H1 (cell line): ENCODE results near the gene RWDD1. TPM values are rescaled to one million over a fixed set of nuclear protein-coding genes. Genes with fewer than 3 reads are reported as not detected.

Experiments
- CHD2 ChIP-seq: IDR thresholded peaks from 2 replicates; pipeline ENCODE4 v1.6.1; 2012; ENCODE audit warnings: low read length, improper control_type of control experiment
- EZH2 ChIP-seq: fragments of 200-600 bp; sonication (generic); IDR thresholded peaks from 2 replicates; pipeline ENCODE4 v1.7.1; 2012; ENCODE audit warnings: low read depth, mild to moderate bottlenecking, moderate library complexity, low read length, inconsistent platforms; ENCODE audit not compliant: severe bottlenecking
- POLR2AphosphoS5 ChIP-seq: IDR thresholded peaks from 2 replicates; pipeline ENCODE4 v1.6.1; 2011; ENCODE audit warnings: low read depth, low read length
- RAD21 ChIP-seq, 2 experiments: IDR thresholded peaks in 1 of 2; conservative IDR thresholded peaks in 1 of 2; 2 replicates each; pipeline ENCODE4 v1.6.1; 2011; ENCODE audit warnings: low read depth in 2 of 2, low read length in 2 of 2, improper control_type of control experiment in 1 of 2, inconsistent platforms in 1 of 2, mild to moderate bottlenecking in 1 of 2, moderate library complexity in 1 of 2
- polyA plus RNA-seq, 7 experiments: library from polyadenylated mRNA; depleted of rRNA in 3 of 7; stranded (reverse) in 5 of 7; unstranded in 2 of 7; fragments of >200 nt in 5 of 7; fragments of 200-250 nt in 2 of 7; gene quantifications; 1 replicate in 5 of 7; 2 replicates in 1 of 7; 4 replicates in 1 of 7; pipeline versions ENCODE4 v1.2.1 to v1.2.3, GENCODE V29; 2011 to 2013; ENCODE audit warnings: missing spikeins in 2 of 7, mixed read lengths in 2 of 7
- total RNA-seq: library from RNA; stranded (reverse); fragmentation: NEBNext Ultra II Directional; extraction: Animal tissue kit (Norgen Biotek cat#: 25700); gene quantifications from 2 replicates; pipeline ENCODE4 v1.2.1, GENCODE V29; 2021
- TF ChIP-seq, protein P1 (sequence below), 3 experiments: IDR thresholded peaks; 1 replicate in 2 of 3; 2 replicates in 1 of 3; pipeline versions ENCODE4 v1.5.1 to v1.6.1; 2011; ENCODE audit warnings: low read length in 3 of 3, mild to moderate bottlenecking in 3 of 3, inconsistent platforms in 2 of 3, low read depth in 1 of 3, moderate library complexity in 1 of 3; ENCODE audit not compliant: insufficient read depth in 1 of 3; ENCODE audit errors: control extremely low read depth in 1 of 3

The RWDD1 gene
- total and polyA plus RNA-seq, 2 of the 8 experiments (the other 6 are each of a cell fraction or from before 2014, with no cell fraction given), result 19.5 to 35.2 TPM

DNA sequence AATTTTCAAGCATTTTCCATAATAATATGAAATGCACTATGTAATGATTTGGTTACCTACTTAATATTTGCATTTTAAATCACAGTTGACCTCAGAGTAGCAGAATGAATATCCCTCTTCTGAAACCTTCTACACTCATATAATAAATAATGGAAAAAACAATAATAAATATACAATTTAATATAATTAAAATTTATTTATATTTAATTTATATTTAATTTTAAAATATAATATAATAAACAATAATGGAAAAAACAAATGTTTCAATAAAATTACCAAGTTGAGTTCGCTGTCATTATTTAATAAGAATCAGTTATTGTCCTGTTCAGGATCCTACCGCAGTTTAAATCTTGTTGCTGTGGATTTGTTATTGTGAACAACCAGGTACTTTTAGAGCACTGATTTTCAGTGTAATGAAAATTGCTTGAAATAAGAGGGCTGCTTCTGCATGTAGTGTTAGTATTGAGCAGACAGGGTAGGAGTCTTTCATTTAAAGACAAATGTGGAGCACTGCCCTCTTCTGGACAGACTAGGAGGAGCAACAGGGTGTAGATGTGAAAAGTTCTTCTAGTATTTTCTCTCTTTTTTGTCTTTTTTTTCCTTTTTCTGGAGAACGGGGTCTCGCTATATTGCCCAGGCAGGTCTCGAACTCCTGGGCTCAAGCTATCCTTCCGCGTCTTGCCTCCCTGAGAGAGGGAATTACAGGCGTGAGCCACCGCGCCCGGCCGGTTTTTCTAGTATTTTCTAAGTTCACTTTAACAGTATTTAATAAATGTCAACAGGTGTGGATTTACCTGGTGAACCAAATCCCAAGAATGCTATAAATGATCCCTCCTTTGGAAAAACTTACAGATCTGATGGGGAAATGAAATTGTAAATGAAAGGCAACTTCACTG, 39.4 kb upstream of the RWDD1 start (continued):
- TF ChIP-seq RAD21 (IDR thresholded peaks at IDR 0.05 in 1 of 2, conservative IDR thresholded peaks at IDR 0.05 in 1 of 2; ENCODE audit: low read depth in 2 of 2, low read length in 2 of 2) (peak; percentile 66 to 74), POLR2AphosphoS5 (no peak), CHD2 (no peak), EZH2 (no peak)
- TF ChIP-seq, protein P1, sequence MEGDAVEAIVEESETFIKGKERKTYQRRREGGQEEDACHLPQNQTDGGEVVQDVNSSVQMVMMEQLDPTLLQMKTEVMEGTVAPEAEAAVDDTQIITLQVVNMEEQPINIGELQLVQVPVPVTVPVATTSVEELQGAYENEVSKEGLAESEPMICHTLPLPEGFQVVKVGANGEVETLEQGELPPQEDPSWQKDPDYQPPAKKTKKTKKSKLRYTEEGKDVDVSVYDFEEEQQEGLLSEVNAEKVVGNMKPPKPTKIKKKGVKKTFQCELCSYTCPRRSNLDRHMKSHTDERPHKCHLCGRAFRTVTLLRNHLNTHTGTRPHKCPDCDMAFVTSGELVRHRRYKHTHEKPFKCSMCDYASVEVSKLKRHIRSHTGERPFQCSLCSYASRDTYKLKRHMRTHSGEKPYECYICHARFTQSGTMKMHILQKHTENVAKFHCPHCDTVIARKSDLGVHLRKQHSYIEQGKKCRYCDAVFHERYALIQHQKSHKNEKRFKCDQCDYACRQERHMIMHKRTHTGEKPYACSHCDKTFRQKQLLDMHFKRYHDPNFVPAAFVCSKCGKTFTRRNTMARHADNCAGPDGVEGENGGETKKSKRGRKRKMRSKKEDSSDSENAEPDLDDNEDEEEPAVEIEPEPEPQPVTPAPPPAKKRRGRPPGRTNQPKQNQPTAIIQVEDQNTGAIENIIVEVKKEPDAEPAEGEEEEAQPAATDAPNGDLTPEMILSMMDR (IDR thresholded peaks at IDR 0.05; ENCODE audit: control extremely low read depth in 1 of 3, insufficient read depth in 1 of 3, low read depth in 1 of 3, low read length in 3 of 3), result peak in 2 of 3 experiments; percentile 74 to 86; a peak in 3 of 4 replicates
- TF ChIP-seq, all 59 proteins: peak for 3
